GM12878 (cell line): Measurements from ENCODE around the gene SEMA5A. TPM values are rescaled to one million over a fixed set of nuclear protein-coding genes. Genes with fewer than 3 reads are reported as not detected.

Source experiments
- ATAC-seq: fragments of 200-7000 bp; cut with Tn5 transposase; 3 replicates; pipeline ENCODE4 v1.9.1; 2020; ENCODE audit warnings: mild to moderate bottlenecking, moderate library complexity
- BruUV-seq: library from RNA; stranded (reverse); fragments of 400-500 nt; replicated peaks from 2 replicates; lab custom pipeline; 2021; lab: Mats Ljungman, UMichigan
- CTCF ChIA-PET: fragments of 300-600 bp; sonication (Branson Sonifier 250); formaldehyde crosslinking; extraction: SDS; loops from one replicate; lab custom pipeline; 2021; ENCODE audit warnings: inconsistent platforms; lab: Yijun Ruan, JAX
- POLR2A ChIA-PET: fragments of 350-600 bp; formaldehyde crosslinking; extraction: SDS; loops from one replicate; lab custom pipeline; 2021; ENCODE audit warnings: inconsistent platforms; lab: Charles Lee
- RAD21 ChIA-PET: fragments of 300-600 bp; sonication (Branson Sonifier 250); formaldehyde crosslinking; loops from one replicate; lab custom pipeline; 2023; ENCODE audit warnings: antibody characterized with exemption; ENCODE audit not compliant: unreplicated experiment; lab: Charles Lee
- SMC1A ChIA-PET: fragments of 300-600 bp; sonication (Branson Sonifier 250); formaldehyde crosslinking; loops from one replicate; lab custom pipeline; 2023; ENCODE audit not compliant: unreplicated experiment, uncharacterized antibody; lab: Charles Lee
- DNase-seq: peaks from one replicate; pipeline ENCODE4 v3.0.0-alpha.2; 2011; ENCODE audit warnings: low read depth, low spot score
- FAIRE-seq: peaks from 3 replicates; lab custom pipeline; 2011; peaks lifted over from hg19 to GRCh38; lab: Jason Lieb, UNC
- H2AFZ ChIP-seq: 2 replicates; pipeline ENCODE4 v1.6.0; 2011; ENCODE audit warnings: low read depth, low read length, control low read depth; ENCODE audit not compliant: control insufficient read depth
- H3K27ac ChIP-seq: 2 replicates; pipeline ENCODE4 v1.5.1; 2011; ENCODE audit warnings: control low read depth; ENCODE audit not compliant: control insufficient read depth, insufficient read depth
- H3K27me3 ChIP-seq, 2 experiments: replicated peaks in 1 of 2; 2 replicates each; pipeline versions ENCODE4 v1.6.0 to v1.6.1; 2011; ENCODE audit warnings: low read length in 1 of 2; ENCODE audit not compliant: control insufficient read depth in 2 of 2, insufficient read depth in 2 of 2
- H3K36me3 ChIP-seq, 2 experiments: 2 replicates each; pipeline ENCODE4 v1.5.1; 2011; ENCODE audit warnings: low read length in 1 of 2; ENCODE audit not compliant: control insufficient read depth in 2 of 2, insufficient read depth in 2 of 2
- H3K4me1 ChIP-seq: 2 replicates; pipeline ENCODE4 v1.6.1; 2011; ENCODE audit warnings: mild to moderate bottlenecking, low read length, moderate library complexity, mixed read lengths; ENCODE audit not compliant: control insufficient read depth, insufficient read depth
- H3K4me2 ChIP-seq: 2 replicates; pipeline ENCODE4 v1.6.0; 2011; ENCODE audit warnings: control low read depth; ENCODE audit not compliant: control insufficient read depth, insufficient read depth
- H3K4me3 ChIP-seq: fragments of 200-600 bp; sonication (generic); 2 replicates; pipeline ENCODE4 v1.5.1; 2016
- H3K79me2 ChIP-seq: 2 replicates; pipeline ENCODE4 v1.6.0; 2011; ENCODE audit warnings: low read length; ENCODE audit not compliant: control insufficient read depth, insufficient read depth
- H3K9ac ChIP-seq: 2 replicates; pipeline ENCODE4 v1.8.0; 2011; ENCODE audit warnings: low read length, control low read depth, mixed read lengths; ENCODE audit not compliant: control insufficient read depth, insufficient read depth
- H3K9me3 ChIP-seq: replicated peaks from 3 replicates; pipeline ENCODE4 v1.5.1; 2011; ENCODE audit warnings: mild to moderate bottlenecking, low read length; ENCODE audit not compliant: control insufficient read depth, insufficient read depth
- H4K20me1 ChIP-seq: 2 replicates; pipeline ENCODE4 v1.6.0; 2011; ENCODE audit not compliant: control insufficient read depth, insufficient read depth
- EZH2 ChIP-seq: IDR thresholded peaks from 2 replicates; pipeline ENCODE4 v1.6.1; 2012; ENCODE audit warnings: low read depth, mild to moderate bottlenecking, control low read depth, inconsistent platforms, low read length, borderline replicate concordance; ENCODE audit not compliant: control insufficient read depth
- FOXM1 ChIP-seq: IDR thresholded peaks from 2 replicates; pipeline ENCODE4 v1.6.1; 2012; ENCODE audit warnings: low read depth, mild to moderate bottlenecking, inconsistent platforms, low read length, moderate library complexity
- PRDM15 ChIP-seq: fragments of 450-650 bp; formaldehyde crosslinking; IDR thresholded peaks from 2 replicates; pipeline ENCODE4 v1.4.0; 2020; ENCODE audit warnings: mild to moderate bottlenecking, moderate library complexity
- RAD21 ChIP-seq: IDR thresholded peaks from 2 replicates; pipeline ENCODE4 v1.6.1; 2011; ENCODE audit warnings: mild to moderate bottlenecking, low read depth, low read length, moderate library complexity; ENCODE audit not compliant: insufficient read depth
- RELA ChIP-seq: fragments of 450-650 bp; IDR thresholded peaks from 2 replicates; pipeline ENCODE4 v1.8.0; 2014; ENCODE audit warnings: borderline replicate concordance; ENCODE audit not compliant: partially characterized antibody
- WGBS: methylation state at CpG from one replicate; pipeline ENCODE4 v1.1.6; 2016; ENCODE audit warnings: low lambda C conversion rate; ENCODE audit not compliant: insufficient replicate concordance, insufficient coverage; ENCODE audit errors: missing lambda C conversion rate; 5-methylcytosine and 5-hydroxymethylcytosine counted together
- in situ Hi-C: fragments of 300-500 bp; cut with MboI; formaldehyde crosslinking; loops from 9 replicates; pipeline ENCODE4 v1.14.3; 2018; ENCODE audit warnings: mixed read lengths
- intact Hi-C: fragments of 100-400 bp; cut with micrococcal nuclease; formaldehyde crosslinking; loops from one replicate; pipeline ENCODE4 v1.14.2; 2022; ENCODE audit not compliant: unreplicated experiment
- polyA plus RNA-seq, 11 experiments: library from polyadenylated mRNA; depleted of rRNA in 4 of 11; unstranded in 6 of 11; stranded (reverse) in 5 of 11; fragments of >200 nt; fragmentation: Nextera tagmentation in 4 of 11; fragmentation: Illumina TruSeq in 1 of 11; extraction: Ambion mirVana in 4 of 11; extraction: Trizol in 1 of 11; gene quantifications; 1 replicate in 1 of 11; 2 replicates in 10 of 11; pipeline versions ENCODE4 v1.2.1 to v1.2.3, GENCODE V29; 2011 to 2016; ENCODE audit warnings: inconsistent platforms in 2 of 11, missing spikeins in 2 of 11, low read depth in 1 of 11
- total RNA-seq, 4 experiments: library from RNA; depleted of rRNA in 3 of 4; stranded (reverse); fragments of >200 nt in 3 of 4; fragmentation: Illumina TruSeq in 1 of 4; extraction: Trizol in 1 of 4; gene quantifications; 2 replicates each; pipeline versions ENCODE4 v1.2.1 to v1.2.3, GENCODE V29; 2013 to 2021

The SEMA5A gene
- total and polyA plus RNA-seq, 10 of the 15 experiments (the other 5 are each of a cell fraction or from before 2014, with no cell fraction given): 0.03 to 2.4 (median 0.09) TPM; not detected in 1

GRCh38 chr5:9015937-9016270 is 530.0 kb downstream of the SEMA5A start (continued):
- TF ChIP-seq FOXM1 (no peak), RAD21 (no peak), RELA (no peak)
- TF ChIP-seq, all 136 proteins: peak for 0

GRCh38 chr5:9015260-9015936 is 530.5 kb downstream of the SEMA5A start:
- Histone ChIP-seq H3K36me3 (no peaks in the 10 kb centered on the region), H3K79me2 (no peaks in the 10 kb centered on the region), H3K4me2 (no peak overlapping the region), H3K9ac (no peak overlapping the region), H3K4me1 (no peaks in the 10 kb centered on the region), H3K9me3 (no peaks in the 10 kb centered on the region), H4K20me1 (no peaks in the 10 kb centered on the region), H3K27ac (no peak overlapping the region), H2AFZ (no peak overlapping the region), H3K27me3 (no peaks in the 10 kb centered on the region), H3K4me3 (no peak overlapping the region)
- ChIA-PET SMC1A (interaction anchor here (0.7 kb wide), 1 partner anchor 1359 kb away, joined by 3 read pairs; no protein-coding TSS in a partner anchor), POLR2A (no interaction called here), RAD21 (no interaction called here), CTCF (no interaction called here)
- in situ Hi-C loops (no loop called here), intact Hi-C loops (no loop called here)
- no TSS peak for BruUV-seq
- FAIRE-seq (no peak), ATAC-seq (no peak), DNase-seq (no peak)
- TF ChIP-seq EZH2 (no peak), PRDM15 (CRISPR knock-in tag) (no peak)
- 39% methylated on average over 5 of the region's 5 CpGs for WGBS
